ENCODE measurements around the gene C10orf62.
"Not testable (repeated sequence)": the region's sequence is repeated elsewhere in the genome, so short reads cannot be mapped to it uniquely, and the experiment has no call there.

The C10orf62 gene

GRCh38 chr10:97566336-97566996 lies 23.1 kb upstream of the C10orf62 start:
- no peak for DNase-seq

DNA sequence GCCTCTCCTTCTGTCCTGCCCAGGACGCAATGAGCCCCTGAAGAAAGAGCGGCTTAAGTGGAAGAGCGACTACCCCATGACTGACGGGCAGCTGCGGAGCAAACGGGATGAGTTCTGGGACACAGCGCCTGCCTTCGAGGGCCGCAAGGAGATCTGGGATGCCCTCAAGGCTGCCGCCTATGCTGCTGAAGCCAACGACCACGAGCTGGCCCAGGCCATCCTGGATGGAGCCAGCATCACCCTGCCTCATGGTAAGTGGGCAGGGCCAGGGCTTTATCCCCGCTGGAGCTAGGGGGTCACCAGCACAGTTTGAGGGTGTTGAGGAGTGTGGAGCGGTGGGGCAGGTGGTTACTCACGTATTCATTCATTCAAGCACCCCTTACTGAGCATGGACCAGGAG lies 21.6 kb upstream of the C10orf62 start:
- DNase-seq = no peak

GRCh38 chr10:97570146-97570788 lies 19.3 kb upstream of the C10orf62 start:
- DNase-seq = no peak

DNA sequence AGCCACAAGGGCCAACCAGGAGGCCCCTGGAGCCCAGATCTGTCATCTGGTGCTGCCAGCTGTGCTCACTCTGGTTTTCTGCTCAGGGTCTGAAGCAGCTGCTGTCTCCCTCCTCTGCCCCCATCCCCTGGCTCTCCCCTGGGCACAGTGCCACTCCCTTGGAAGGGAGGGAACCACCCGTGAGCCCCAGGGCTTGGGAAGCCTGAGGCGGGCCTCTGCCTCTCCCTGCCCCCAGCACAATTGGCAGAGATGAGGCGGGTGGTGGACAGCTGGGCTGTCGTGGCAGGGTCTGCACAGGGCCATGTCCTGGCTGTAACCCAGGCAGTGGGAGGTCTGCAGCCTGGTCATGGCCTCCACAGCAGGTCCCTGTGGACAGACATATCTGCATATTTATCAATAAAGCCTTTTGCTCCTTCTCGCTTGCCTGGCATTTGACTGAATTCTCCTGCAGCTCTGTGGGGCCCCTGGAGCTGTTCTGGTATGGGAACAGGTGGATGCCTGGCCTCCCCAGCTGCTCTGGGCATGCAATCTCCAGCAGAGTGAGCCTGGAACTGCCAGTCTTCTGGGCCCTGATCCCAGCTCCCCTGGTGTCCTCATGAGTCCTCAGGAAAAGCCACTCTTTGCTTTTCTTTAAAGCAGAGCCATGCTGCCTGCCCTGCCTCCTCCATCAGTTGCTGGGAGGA lies 18.6 kb upstream of the C10orf62 start:
- DNase-seq = no peak

GRCh38 chr10:97571622-97572021 lies 17.9 kb upstream of the C10orf62 start:
- no peak for DNase-seq

DNA sequence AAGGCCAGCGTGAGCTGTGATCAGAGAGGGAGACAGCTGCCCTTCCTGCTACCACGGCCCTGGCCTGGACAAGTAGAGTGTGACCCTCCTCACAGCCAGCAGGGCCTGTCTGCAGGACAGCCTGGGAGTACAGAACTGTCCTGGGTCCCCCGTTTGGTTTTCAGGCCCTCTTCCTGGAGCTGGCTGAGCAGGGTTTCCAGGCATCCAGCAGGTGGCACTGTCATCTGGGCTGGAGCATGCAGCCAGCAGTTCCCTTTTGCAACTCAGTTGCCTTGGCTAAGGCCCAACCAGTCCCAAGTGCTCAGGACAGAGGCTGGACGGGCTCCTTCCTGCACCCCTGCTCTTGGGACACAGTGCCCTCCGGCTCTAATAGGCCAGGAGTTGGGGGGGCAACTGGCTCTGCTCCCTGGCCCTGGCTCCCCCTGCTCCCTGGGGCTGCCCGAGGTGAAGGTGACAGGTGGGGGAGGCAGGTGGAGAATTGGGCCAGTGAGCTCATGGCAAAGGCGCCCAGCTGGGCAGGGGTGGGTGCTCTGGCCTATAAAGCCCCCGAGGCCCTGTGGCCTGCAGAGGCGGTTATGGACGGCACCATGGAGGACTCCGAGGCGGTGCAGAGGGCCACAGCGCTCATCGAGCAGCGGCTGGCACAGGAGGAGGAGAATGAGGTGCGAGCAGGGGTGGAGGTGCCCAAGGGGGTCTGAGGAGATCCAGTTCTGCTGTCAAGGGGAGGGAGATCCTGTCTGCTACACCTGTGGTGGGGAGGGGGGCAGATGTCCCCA lies 17.1 kb upstream of the C10orf62 start, which contains the start of gene ANKRD2:
ANKRD2 (plus strand) TSS at position 566 of the 776 bp plus-strand sequence; CDS start at position 576, 10 bp downstream.
- peak; percentile 39 for DNase-seq

GRCh38 chr10:97573021-97573420 lies 16.5 kb upstream of the C10orf62 start:
- DNase-seq = no peak

GRCh38 chr10:97573672-97574071 lies 15.8 kb upstream of the C10orf62 start:
- no peak for DNase-seq

- DNase-seq = no peak
Observed at GRCh38 chr10:97574374-97575126, 15.0 kb upstream of the C10orf62 start.

DNA sequence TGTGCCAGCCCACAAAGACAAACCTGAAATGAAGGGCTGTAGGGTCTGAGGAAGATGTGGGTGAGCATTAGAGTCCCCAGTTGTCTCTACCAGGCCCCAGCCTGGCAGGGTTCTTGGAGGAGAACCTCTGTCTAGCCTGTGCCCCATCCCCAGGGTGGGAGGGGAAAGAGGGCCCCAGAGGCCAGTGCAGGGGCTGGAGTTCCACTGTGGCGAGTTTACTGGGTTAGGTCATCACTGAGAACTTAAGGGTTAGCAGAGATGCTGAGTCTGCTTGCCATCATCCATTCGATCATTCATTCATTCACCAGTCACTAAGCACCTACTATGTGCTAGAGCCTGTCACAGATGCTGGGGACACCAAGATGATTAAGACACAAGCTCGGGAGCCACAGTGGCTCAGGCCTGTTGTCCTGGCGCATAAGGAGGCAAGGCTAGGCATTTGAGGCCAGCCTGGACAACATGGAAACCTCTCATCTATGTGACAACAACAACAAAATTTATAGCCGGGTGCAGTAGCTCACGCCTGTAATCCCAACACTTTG lies 14.3 kb upstream of the C10orf62 start:
- DNase-seq = no peak

- DNase-seq = not testable (repeated sequence)
Observed at GRCh38 chr10:97576487-97576886, 13.0 kb upstream of the C10orf62 start.

- DNase-seq = no peak
Observed at GRCh38 chr10:97577701-97578100, 11.8 kb upstream of the C10orf62 start.

- DNase-seq = no peak
Observed at GRCh38 chr10:97578171-97578844, 11.2 kb upstream of the C10orf62 start.

DNA sequence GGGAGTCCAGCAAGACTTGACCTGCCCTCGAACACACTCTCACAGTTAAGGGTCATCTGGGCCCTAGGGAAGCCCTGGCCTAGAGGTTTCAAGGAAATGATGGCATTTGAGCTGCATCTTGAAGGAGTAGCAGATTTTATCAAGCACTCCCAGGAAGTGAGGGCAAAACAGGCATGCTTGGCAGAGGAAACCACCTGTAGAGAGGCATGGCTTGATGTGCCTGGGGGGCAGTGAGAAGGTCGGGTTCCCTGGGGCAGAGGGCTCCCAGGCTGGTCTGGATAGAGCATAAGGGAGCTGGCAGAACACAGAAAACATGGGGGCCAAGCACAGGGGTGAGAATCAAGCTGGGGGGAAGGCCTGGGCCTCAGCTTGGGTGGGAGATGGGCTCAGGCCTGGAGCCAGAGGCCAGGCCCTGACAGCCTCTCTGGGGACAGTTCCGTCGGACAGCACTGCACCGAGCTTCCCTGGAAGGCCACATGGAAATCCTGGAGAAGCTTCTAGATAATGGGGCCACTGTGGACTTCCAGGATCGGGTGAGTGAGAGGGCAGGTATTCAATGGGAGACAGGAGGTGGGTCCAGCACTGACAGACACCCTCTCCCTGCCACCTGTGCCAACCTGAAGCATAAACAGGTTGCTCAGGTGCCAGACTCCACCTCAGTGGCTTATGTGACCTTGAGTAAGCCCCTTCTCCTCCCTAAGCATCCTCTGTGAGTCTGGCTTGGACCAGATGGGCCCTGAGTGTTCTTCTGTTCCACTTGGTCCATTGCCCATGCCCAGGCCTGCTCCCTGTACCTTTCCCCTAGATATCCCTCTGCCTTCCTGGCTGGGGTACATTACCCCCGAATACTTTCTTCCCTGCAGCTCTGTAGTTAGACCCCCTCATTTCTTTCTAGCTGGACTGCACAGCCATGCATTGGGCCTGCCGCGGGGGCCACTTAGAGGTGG lies 8.8 kb upstream of the C10orf62 start:
- DNase-seq = no peak

GRCh38 chr10:97582169-97582568 lies 7.4 kb upstream of the C10orf62 start:
- DNase-seq = no peak

DNA sequence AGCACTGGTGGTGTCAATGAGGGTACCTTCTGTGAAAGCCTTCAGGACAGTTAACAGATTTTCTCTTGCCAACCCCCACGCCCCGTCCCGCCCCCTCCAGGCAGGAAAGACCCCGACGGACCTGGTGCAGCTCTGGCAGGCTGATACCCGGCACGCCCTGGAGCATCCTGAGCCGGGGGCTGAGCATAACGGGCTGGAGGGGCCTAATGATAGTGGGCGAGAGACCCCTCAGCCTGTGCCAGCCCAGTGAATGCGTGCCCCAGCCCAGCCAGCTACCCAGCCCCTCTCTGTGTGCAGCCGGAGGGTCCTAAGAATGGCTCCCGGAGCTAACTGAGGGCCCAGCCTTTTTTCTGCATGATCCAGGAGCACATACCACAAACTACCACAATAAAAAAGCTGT lies 6.0 kb upstream of the C10orf62 start:
- no peak for DNase-seq

- DNase-seq = no peak
Observed at GRCh38 chr10:97584060-97584797, 5.3 kb upstream of the C10orf62 start, which contains the start of gene HOGA1. HOGA1 (plus strand) TSS chr10:97584389; CDS start chr10:97584704, 315 bp downstream.

DNA sequence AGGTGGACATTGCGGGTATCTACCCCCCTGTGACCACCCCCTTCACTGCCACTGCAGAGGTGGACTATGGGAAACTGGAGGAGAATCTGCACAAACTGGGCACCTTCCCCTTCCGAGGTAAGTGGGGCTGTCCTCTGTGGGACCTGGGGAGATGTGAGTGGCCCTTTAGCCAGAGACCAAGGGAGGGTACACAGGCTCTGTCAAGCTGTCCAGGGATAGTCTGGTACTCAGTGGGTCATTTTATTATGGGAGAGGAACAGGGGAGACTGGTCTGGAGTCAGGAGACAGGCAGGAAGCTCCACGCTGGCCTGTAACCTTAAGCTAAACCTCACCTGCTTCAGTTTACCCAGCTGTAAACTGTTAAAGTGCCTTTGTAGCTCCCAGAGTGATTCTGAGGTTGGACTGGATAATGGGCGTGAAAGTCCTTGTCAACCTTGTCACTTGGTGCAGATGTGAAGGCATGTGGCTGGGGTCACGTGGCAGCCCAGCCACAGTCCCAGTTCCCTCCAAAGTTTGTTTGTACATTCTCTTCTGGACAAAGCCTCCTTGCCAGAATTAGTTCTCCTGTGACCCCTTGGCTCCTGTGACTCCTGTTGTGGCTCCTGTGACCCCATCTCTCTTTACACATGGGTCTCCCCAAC lies 4.6 kb upstream of the C10orf62 start:
- DNase-seq = no peak

GRCh38 chr10:97585439-97585811 lies 4.1 kb upstream of the C10orf62 start:
- no peak for DNase-seq
